ENCODE data around the gene FLNB. TPM values are rescaled to one million over a fixed set of nuclear protein-coding genes. Genes with fewer than 3 reads are reported as not detected.
A peak's percentile ranks its signal among the peaks of the same experiment; 100 is the strongest.

FLNB gene
- total and polyA plus RNA-seq, 2 of the 13 experiments (the other 11 are each of a cell fraction or from before 2014, with no cell fraction given) = 106 to 130 TPM

GRCh38 chr3:58008141-58009025 is at the start of gene FLNB (continued):
- no peak for TF ChIP-seq LRRFIP1 (CRISPR knock-in tag; conservative IDR thresholded peaks at IDR 0.05)
- TF ChIP-seq ATM (IDR thresholded peaks at IDR 0.05; ENCODE audit: borderline replicate concordance) = no peak
- no peak; the same call in 1 of the 2 replicates for TF ChIP-seq HBP1 (CRISPR knock-in tag; IDR thresholded peaks at IDR 0.05; ENCODE audit: low read depth)
- no peak for TF ChIP-seq FLYWCH1 (CRISPR knock-in tag; IDR thresholded peaks at IDR 0.05)
- no peak for TF ChIP-seq MATR3 (CRISPR knock-in tag; IDR thresholded peaks at IDR 0.05)
- 0 out of 2 replicates have a peak, but pooled peaks have one; percentile 91 for TF ChIP-seq ZNF235 (CRISPR knock-in tag; IDR thresholded peaks at IDR 0.05; ENCODE audit: borderline replicate concordance)
- TF ChIP-seq PTBP1 (IDR thresholded peaks at IDR 0.05; ENCODE audit: low read depth, low read length, poor library complexity, severe bottlenecking) = no peak
- peak; percentile 31; the same call in 1 of the 2 replicates for TF ChIP-seq ATF3 (CRISPR knock-in tag; IDR thresholded peaks at IDR 0.05)
- no peak for TF ChIP-seq NR3C1 (CRISPR knock-in tag; IDR thresholded peaks at IDR 0.05)
- 0 out of 2 replicates have a peak, but pooled peaks have one; percentile 91 for TF ChIP-seq FOXO4 (CRISPR knock-in tag; conservative IDR thresholded peaks at IDR 0.05)
- TF ChIP-seq RFXANK (CRISPR knock-in tag; IDR thresholded peaks at IDR 0.05) = no peak
- no peak for TF ChIP-seq TEAD2 (CRISPR knock-in tag; IDR thresholded peaks at IDR 0.05)
- no peak for TF ChIP-seq HMGA1 (CRISPR knock-in tag; conservative IDR thresholded peaks at IDR 0.05)
- TF ChIP-seq FOXJ3 (CRISPR knock-in tag; IDR thresholded peaks at IDR 0.05; ENCODE audit: borderline replicate concordance) = 0 out of 2 replicates have a peak, but pooled peaks have one; percentile 40
- no peak for TF ChIP-seq TCF12 (IDR thresholded peaks at IDR 0.05)
- TF ChIP-seq TCF12 (CRISPR knock-in tag; IDR thresholded peaks at IDR 0.05) = no peak; the same call in 1 of the 2 replicates
- TF ChIP-seq SSRP1 (CRISPR knock-in tag; IDR thresholded peaks at IDR 0.05) = 0 out of 2 replicates have a peak, but pooled peaks have one; percentile 66
- no peak for TF ChIP-seq ZNF34 (CRISPR knock-in tag; IDR thresholded peaks at IDR 0.05; ENCODE audit: borderline replicate concordance)
- no peak for TF ChIP-seq ZUFSP (CRISPR knock-in tag; IDR thresholded peaks at IDR 0.05; ENCODE audit: borderline replicate concordance)
- peak; percentile 44; the same call in 1 of the 2 replicates for TF ChIP-seq JUN (CRISPR knock-in tag; IDR thresholded peaks at IDR 0.05)
- no peak for TF ChIP-seq PAWR (CRISPR knock-in tag; IDR thresholded peaks at IDR 0.05; ENCODE audit: borderline replicate concordance)
- no peak for TF ChIP-seq HNF4A (CRISPR knock-in tag; IDR thresholded peaks at IDR 0.05)
